Measurements from ENCODE around the gene CLDN3. TPM values are rescaled to one million over a fixed set of nuclear protein-coding genes. Genes with fewer than 3 reads are reported as not detected.
"Not testable (repeated sequence)": the region's sequence is repeated elsewhere in the genome, so short reads cannot be mapped to it uniquely, and the experiment has no call there.

The CLDN3 gene, protein sequence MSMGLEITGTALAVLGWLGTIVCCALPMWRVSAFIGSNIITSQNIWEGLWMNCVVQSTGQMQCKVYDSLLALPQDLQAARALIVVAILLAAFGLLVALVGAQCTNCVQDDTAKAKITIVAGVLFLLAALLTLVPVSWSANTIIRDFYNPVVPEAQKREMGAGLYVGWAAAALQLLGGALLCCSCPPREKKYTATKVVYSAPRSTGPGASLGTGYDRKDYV
- polyA plus RNA-seq (2013, experiment 1 of 2; ENCODE audit: insufficient read length): not detected
- polyA plus RNA-seq (2013, experiment 2 of 2; ENCODE audit: insufficient read length): not detected

DNA sequence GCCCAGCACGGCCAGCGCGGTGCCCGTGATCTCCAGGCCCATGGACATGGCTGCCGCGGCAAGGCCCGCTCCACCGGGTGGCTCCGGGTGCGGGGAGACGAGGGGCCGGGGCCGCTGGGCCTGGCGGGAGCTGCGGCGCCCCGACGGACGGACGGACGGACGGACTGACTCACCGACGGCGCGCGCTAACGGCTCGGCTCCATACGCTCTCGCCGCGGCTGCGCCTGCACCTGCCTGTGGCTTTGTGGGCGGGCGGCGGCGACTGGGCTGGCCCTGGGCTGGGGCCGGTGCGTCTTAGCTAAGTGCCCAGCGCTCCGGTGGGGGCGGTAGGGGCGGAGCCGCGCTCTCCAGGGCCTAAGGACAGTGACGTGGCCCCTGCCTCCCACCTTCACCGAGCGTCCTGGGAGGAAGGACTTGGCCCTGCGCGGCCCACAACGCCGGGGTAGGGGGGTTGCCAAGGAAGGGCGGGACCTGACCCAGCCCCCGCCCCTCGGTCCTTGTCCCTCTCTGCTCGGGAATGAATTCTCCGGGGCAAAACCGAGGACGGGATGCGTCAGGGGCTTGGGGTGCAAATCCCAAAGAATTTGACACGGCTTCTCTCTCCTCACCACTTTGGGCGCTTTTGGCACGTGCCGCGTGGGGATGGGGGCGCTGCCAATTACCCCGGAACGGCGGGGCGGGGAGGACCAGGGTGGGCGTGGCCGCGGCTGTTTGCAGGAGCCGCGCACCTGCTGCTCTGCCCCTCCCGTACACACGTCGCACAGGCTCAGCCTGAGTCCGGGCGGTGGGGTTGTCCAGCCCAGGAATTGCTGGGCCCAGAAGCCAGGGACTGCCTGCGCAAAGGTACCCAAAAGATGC, at the start of gene CLDN3:
Gene CLDN3 (minus strand): TSS at position 269 of the 858 bp plus-strand sequence. CDS start 221 bp downstream, at position 48.
- DNase-seq: no peak

DNA sequence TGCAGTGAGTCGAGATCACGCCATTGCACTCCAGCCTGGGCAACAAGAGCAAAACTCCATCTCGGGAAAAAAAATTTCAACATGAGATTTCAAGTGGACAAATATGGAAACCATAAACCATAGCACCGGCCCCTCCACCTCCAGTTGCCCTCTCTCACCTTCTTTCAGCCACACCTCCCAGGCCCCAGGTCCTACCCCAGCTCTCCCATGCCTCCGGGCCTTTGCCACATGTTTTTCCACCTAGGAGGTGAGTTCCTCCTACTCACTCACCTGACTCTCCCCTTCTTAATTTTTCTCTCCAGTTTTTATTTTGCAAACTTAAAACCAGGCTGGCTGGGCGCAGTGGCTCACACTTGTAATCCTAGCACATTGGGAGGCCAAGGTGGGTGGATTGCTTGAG, 47.1 kb upstream of the CLDN3 start:
- no peak for DNase-seq

DNA sequence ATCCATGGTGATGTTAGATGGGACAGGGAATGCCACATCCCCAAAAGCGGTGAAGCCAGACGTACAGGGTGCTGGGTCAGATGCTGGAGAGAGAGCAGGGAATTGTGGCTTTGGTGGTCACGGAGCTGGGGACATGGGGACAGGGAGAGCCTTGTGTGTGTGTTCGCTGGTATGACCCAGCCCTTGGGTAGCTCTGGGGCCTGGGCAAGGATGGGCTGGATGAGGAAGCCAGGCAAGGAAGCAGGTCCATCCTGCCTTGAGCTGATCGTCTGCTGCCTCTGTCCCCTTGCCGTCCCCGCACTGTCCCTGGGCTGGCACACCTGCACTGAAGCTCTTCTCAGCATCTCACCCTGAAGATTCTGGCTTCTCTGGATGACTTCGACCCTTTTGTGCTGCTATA, 45.4 kb upstream of the CLDN3 start:
- no peak for DNase-seq

DNA sequence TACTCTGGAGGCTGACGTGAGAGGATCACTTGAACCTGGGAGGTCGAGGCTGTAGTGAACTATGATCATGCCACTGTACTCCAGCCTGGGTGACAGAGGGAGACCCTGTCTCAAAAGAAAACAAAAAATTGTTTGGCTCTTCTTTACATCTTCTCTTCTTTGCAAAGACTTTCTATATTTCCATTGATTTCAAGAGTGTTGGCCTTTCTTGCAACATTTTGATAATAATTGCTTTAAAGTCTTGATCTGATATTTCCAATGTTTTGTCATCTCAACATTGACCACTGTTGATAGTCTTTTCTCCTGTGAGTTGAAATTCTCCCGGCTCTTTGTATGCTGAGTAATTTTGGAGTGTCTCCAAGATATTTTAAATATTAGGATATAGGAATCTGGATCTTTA, 42.9 kb upstream of the CLDN3 start:
- DNase-seq: peak; percentile 47

DNA sequence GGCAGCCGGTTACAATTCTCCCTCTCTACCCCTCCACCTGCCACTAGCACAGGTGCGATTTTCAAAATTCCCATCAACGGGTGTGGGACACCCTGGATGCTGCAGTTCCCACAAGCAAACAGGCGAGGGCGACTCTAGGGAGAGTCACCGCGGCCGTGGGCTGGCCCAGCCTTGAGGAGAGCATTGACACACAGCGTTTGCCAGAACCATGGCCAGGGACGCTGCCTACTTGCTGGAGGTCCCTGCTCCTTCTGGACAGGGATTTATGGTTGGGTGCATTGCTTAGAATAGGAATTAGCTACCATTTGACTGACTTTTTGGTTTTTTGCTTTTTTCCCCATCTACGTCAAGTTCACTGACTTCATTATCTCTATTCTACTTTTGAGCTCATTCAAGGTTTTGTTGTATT, 41.7 kb upstream of the CLDN3 start:
- DNase-seq: peak; percentile 70

DNA sequence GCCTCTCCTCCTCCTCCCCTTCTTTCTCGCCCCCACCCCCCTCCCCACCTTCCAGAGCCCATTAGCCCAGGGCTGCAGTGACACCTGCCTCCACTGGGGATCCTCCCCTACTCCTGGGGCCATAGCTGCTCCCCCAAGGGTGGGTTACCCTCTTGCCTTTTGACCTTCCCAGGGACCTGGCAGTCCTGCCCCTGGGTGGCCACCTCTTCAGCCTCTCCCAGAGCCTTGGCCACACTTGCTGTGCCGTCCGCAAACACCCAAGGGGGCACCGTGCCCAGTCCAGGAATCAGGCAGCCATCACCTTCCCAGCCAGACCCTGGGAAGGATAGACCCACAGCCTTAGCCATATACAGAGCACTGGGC, 40.9 kb upstream of the CLDN3 start:
- no peak for DNase-seq

DNA sequence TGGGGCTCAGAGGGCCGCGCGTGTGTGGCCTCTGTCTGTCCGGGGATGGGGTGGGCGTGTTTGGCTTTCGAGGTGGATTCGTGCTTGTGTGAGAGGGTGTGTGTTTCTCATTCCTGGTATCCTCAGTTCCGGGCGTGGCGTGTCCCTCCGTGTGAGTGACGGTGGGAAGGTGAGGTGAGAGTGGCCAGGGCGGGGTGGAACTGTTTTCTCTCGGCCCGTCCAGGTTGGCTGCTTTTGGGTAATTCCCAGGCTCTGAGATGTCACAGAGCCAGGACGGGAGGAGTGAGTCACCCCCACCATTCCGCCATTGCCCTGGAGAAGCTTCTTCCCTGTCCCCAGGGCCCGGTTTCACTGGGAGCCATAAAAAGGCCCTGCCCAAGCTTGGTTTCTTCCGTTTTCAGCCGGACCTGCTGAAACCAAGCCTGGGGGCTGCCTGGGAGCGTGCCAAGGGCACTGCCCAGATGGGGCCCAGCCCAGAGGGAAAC, 39.4 kb upstream of the CLDN3 start:
- no peak for DNase-seq

DNA sequence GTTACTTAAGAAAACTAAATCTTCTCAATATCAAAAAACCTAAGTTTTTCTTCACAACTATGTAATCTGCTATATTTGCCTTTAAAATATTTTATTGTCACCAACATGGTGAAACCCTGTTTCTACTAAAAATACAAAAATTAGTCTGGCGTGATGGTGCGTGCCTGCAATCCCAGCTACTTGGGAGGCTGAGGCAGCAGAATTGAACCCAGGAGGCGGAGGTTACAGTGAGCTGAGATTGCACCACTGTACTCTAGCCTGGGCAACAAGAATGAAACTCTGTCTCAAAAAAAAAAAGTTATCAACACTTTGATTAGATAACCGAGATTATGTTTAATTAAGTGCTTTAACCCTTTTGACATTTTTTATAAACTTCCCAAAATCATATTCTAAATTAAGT, 32.4 kb upstream of the CLDN3 start:
- DNase-seq: no peak

DNA sequence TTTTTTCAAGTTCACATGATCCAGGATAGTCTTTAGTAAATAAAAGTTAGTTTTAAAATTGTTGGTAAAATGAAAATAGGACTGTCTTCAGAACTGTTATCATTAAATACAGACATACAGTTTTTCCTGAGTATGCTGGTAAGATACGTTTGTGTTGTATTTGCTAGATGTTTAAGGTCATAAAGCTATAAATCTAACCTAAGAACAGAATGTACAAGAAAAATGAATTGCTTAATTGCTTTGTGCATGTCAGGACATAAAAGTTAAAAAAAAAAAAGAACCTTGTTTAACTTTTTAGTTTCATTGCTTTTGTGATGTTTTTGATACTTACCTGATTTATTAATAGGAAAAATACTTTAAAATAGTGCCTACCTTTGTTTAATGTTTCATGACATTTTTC, 31.5 kb upstream of the CLDN3 start:
- no peak for DNase-seq

DNA sequence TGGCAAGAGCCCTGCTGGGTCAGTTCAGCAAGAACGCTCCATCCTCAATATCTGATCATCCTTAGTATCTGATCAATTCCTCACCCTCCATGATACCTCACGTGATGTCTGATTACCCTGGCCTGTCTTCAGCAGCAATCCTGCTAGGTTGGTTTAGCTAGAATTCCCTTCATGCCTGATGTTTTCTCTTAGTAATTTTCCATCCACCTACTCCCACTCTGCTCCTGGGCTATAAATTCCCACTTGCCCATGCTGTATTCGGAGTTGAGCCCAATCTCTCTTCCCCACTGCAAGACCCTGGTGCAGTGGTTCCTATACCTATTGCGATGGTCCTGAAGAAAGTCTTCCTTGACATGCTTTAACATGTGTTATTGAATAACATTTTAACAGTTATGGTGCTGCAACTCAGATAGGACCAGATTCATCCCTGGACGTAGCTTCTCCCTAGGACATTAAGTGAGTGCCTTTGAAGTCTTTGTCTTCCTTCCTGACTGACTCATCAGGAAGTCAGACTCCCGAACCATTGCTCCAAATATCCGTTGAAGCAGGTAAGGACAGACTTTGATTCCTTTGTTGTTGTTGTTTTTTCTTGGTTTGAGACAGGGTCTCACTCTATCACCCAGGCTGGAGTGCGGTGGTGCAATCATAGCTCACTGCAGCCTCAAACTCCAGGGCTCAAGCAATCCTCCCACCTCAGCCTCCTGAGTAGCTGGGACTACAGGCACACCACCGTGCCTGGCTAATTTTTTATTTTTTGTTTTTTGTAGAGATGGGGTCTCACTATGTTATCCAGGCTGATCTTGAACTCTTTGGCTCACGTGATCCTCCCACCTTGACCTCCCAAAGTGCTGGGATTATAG, 29.4 kb upstream of the CLDN3 start:
- no peak for DNase-seq

DNA sequence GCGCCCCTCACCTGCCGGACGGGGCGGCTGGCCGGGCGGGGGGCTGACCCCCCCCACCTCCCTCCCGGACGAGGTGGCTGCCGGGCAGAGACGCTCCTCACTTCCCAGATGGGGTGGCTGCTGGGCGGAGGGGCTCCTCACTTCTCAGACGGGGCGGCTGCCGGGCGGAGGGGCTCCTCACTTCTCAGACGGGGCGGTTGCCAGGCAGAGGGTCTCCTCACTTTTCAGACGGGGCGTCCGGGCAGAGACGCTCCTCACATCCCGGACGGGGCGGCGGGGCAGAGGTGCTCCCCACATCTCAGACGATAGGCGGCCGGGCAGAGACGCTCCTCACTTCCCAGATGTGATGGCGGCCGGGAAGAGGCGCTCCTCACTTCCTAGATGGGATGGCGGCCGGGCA, 27.1 kb upstream of the CLDN3 start:
- DNase-seq: not testable (repeated sequence)

DNA sequence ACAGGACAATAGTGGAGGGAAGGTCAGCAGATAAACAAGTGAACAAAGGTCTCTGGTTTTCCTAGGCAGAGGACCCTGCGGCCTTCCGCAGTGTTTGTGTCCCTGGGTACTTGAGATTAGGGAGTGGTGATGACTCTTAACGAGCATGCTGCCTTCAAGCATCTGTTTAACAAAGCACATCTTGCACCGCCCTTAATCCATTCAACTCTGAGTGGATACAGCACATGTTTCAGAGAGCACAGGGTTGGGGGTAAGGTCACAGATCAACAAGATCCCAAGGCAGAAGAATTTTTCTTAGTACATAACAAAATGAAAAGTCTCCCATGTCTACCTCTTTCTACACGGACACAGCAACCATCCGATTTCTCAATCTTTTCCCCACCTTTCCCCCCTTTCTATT, 26.6 kb upstream of the CLDN3 start:
- DNase-seq: not testable (repeated sequence)

DNA sequence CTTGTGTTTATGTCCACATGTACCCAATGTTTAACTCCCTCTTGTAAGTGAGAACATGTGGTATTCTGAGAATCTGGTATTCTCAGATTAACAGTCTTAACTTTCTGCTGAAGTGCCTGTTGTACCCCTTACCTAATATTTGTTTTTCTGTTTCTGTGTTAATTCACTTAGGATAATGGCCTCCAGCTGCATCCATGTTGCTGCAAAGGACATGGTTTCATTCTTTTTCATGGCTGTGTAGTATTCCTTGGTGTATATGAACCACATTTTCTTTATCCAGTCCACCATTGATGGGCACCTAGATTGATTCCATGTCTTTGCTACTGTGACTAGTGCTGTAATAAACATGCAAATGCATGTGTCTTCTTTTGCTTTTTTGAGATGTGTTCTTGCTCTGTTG, 25.1 kb upstream of the CLDN3 start:
- DNase-seq: not testable (repeated sequence)

DNA sequence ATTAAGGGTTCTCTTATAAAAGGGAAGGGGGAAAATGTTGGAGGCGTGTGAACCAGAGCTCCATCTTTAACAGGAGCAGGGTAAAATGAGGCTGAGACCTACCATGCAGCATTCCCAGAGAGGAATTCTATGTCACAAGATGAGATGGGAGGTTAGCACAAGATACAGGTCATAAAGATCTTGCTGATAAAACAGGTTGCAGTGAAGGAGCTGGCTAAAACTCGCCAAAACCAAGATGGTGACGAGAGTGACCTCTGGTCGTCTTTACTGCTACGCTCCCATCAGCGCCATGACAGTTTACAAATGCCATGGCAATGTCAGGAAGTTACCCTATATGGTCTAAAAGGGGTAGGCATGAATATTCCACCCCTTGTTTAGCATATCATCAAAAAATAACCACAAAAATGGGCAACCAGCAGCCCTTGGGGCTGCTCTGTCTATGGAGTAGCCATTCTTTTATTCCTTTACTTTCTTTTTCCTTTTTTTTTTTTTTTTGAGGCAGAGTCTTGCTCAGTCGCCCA, 21.2 kb upstream of the CLDN3 start:
- DNase-seq: not testable (repeated sequence)

DNA sequence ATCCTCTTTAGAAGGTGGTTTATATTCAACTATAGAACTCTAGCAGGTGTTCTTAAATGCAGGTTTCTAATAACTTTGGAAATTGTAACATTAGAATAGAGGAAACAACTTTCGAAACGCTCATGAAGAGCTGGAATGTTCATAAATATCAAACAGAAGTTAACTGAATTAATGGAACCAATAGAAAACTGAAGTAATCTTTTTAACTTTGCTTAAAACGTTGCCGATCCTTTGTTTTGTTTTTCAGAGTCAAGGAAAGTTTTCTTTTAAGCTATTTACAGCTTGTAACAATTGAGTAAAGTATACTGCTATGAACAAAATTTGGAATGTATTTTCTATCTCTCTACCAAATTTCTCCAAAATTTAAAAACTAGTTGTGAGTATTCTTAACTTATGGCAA, 19.0 kb upstream of the CLDN3 start:
- no peak for DNase-seq

DNA sequence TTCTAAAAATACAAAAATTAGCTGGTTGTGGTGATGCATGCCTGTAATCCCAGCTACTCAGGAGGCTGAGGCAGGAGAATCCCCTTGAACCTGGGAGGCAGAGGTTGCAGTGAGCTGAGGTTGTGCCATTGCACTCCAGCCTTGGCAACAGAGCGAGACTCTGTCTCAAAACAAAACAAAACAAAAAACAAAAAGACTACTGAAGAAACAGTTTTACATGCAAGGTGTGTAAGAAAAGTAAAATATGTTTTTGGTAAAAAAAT, 17.6 kb upstream of the CLDN3 start:
- not testable (repeated sequence) for DNase-seq

DNA sequence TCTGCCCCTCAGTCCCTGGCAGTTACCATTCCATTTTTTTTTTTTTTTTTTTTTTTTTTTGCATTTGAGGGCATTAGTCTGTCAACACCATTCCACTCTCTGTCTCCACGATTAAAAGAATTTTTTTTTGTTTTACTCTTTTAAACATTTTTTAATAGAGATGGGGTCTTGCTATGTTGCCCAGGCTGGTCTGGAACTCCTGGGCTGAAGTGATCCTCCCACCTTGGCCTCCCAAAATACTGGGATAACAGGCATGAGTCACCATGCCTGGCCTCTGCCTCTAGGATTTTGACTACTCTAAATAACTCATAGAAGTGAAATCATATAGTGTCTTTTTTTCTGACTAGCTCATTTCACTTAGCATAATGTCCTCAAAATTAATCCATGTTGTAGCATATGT, 16.5 kb upstream of the CLDN3 start:
- no peak for DNase-seq

DNA sequence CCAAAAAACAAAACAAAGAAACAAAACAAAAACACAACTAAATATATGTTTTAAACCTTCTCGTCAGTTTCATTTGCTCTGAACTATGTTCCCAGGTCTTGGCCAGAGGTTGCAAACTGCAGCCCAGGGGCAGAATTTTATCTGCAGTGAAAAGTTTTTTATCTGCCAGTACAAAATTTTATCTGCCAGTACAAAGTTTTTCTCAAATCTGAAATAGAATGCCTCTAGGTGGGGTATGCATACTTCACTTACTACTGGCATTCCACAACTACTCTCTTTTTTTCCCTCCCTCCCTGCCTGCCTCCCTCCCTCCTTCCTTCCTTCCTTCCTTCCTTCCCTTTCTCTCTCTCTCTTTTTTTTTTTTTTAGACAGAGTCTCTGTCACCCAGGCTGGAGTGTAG, 9.4 kb upstream of the CLDN3 start:
- peak; percentile 18 for DNase-seq

DNA sequence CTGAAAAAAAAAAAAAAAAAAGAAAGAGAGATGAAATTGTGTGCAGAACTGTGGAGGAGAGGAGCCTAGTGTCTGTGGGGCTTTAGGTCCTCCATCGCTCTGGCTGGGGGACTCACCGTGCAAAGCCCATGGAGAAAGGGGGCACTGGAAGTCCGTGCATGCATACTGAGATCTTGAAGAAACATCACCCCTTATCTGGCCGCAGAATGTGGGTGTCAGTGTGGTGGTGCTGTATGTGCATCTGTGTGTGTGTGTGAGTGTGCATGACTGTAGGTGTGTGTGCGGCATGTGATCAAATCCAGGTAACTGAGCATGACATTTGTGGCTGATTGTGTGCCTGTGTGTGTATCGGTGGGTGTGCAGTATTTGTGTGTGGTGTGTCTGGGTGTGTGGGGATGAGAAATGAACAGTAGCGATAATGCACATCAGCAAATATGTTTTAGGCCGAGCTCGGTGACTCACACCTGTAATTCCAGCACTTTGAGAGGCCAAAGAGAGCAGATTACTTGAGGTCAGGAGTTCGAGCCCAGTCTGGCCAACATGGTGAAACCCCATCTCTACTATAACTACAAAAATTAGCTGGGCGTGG, 8.8 kb upstream of the CLDN3 start:
- no peak for DNase-seq

DNA sequence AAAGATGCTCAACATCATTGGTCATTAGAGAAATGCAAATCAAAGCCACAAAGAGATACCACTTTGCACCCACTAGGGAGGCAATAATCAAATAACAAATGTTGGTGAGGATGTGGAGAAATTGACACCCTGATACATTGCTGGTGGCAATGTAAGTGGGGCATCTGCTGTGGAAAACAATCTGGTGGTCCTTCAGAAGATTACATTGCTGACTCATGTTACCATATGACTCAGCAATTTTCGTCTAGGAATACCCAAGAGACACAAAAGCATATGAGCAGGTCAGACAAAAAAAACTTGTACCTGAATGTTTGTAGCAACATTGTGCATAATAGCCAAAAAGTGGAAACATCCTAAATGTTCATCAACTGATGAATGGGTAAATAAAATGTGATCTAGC, 4.9 kb upstream of the CLDN3 start:
- peak; percentile 37 for DNase-seq

DNA sequence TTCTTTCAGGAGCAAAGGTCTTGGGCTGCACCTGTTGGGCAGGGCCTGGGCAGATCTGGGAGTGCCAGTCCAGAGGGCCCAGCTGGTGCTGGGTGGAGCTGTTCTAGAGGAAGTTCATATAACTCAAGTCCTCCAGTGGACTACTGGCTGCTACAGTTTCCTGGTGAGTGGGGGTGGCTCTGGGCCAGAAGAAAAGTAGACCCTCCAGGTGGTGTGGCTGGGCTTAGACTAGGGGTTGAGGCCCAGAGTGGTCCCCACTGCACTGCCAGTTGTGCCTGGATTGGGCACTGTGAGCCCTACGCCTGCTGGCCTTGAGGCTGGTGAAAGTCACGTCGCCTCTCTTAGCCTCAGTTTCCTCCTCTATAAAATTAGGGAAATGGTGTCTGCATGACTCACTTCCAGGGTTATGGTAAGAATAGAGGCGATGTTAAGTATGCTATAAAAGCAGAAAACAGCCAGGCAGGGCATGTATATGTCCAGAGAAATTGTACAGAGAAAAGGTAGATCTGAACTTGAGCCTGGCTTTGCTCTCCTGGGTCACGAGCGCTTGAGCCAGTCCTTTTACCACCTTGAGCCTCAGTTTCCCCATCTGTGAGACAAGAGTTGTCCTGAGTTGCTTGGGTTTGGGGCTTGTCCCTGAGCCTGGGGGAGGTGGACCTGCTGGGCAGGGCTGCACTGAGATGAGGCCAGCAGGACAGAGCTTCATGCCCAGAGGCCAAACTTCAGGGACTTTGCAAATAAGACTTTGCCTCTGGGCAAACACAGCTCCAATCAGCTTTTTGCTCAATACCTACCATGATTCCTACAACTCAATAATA, 3.8 kb upstream of the CLDN3 start:
- no peak for DNase-seq

All from fibroblast of skin of back (primary cell).